ENCODE measurements around the gene PRKCE. TPM values are rescaled to one million over a fixed set of nuclear protein-coding genes. Genes with fewer than 3 reads are reported as not detected.

PRKCE gene
- total and polyA plus RNA-seq, 2 experiments from 2014 or later: 0.94 to 1.2 TPM

- Histone ChIP-seq H3K4me3 (no peak overlapping the region), H3K27me3 (ENCODE audit: insufficient read depth) (no peaks in the 10 kb centered on the region), H3K4me2 (no peak overlapping the region), H4K20me1 (replicated peaks; ENCODE audit: insufficient read depth) (no peaks in the 10 kb centered on the region), H3K4me1 (ENCODE audit: insufficient read depth) (peaks cover under 1% of the 10 kb centered on the region), H3K79me2 (replicated peaks; ENCODE audit: insufficient read depth) (no peaks in the 10 kb centered on the region), H3K9me2 (ENCODE audit: insufficient read depth) (no peaks in the 10 kb centered on the region; the same call in 1 of the 2 replicates), H3K27ac (ENCODE audit: low read depth) (no peak overlapping the region), H3F3A (replicated peaks; ENCODE audit: low read depth) (no peaks in the 10 kb centered on the region), H3K36me3 (ENCODE audit: insufficient read depth) (no peaks in the 10 kb centered on the region), H2AFZ (no peak overlapping the region)
- H3K9me3 Mint-ChIP-seq: no peaks in the 10 kb centered on the region; the same call in 2 of the 3 replicates
- TF ChIP-seq JUNB (IDR thresholded peaks at IDR 0.05; ENCODE audit: unreplicated experiment) (no peak), ZNF331 (CRISPR knock-in tag; IDR thresholded peaks at IDR 0.05; ENCODE audit: low read depth) (no peak), NANOG (IDR thresholded peaks at IDR 0.05; ENCODE audit: borderline replicate concordance) (no peak), ETS1 (IDR thresholded peaks at IDR 0.05) (no peak), STAT1 (IDR thresholded peaks at IDR 0.05; ENCODE audit: unreplicated experiment) (no peak), EZH2 (IDR thresholded peaks at IDR 0.05; ENCODE audit: low read depth, unreplicated experiment) (no peak), CREB1 (CRISPR knock-in tag; IDR thresholded peaks at IDR 0.05; ENCODE audit: low read depth) (no peak), REST (IDR thresholded peaks at IDR 0.05; ENCODE audit: unreplicated experiment) (no peak), ZNF462 (CRISPR knock-in tag; IDR thresholded peaks at IDR 0.05) (no peak), CTCF (conservative IDR thresholded peaks at IDR 0.05; ENCODE audit: low read depth in 2 of 2) (no peak), EZH2phosphoT487 (IDR thresholded peaks at IDR 0.05; ENCODE audit: unreplicated experiment) (no peak), POLR2AphosphoS5 (IDR thresholded peaks at IDR 0.05; ENCODE audit: low read depth) (no peak)
- no peaks in the 10 kb centered on the region for H3K36me3 Mint-ChIP-seq (ENCODE audit: low read depth)
- DNase-seq (ENCODE audit: low spot score): no peak
- H3K27ac Mint-ChIP-seq: no peak overlapping the region
- H3K27me3 Mint-ChIP-seq (ENCODE audit: insufficient read depth, low read depth, poor library complexity): peaks cover 2% of the 10 kb centered on the region
- ATAC-seq: no peak
- H3K4me1 Mint-ChIP-seq: peaks cover 16% of the 10 kb centered on the region; the same call in 2 of the 3 replicates
- H3K4me3 Mint-ChIP-seq: no peak overlapping the region
Observed at GRCh38 chr2:46174345-46175170, 523.1 kb downstream of the PRKCE start.
